Thyroid gland (tissue), 4 donors: ENCODE data around the gene APCDD1L.

Source experiments
- CTCF ChIP-seq, 6 experiments: fragments of 200-600 bp in 3 of 6; fragments of 450-650 bp in 3 of 6; sonication (generic) in 3 of 6; IDR thresholded peaks; one replicate each; pipeline ENCODE4 v1.5.1; 2016 to 2019; ENCODE audit warnings: antibody characterized with exemption in 6 of 6, mild to moderate bottlenecking in 2 of 6, inconsistent platforms in 1 of 6, moderate library complexity in 1 of 6
- POLR2A ChIP-seq, 2 donors: fragments of 450-650 bp; IDR thresholded peaks; one replicate each; pipeline ENCODE4 v1.6.1; 2017; ENCODE audit warnings: antibody characterized with exemption in 2 of 2, mild to moderate bottlenecking in 2 of 2, moderate library complexity in 1 of 2

GRCh38 chr20:58546416-58546711, 31.2 kb upstream of the APCDD1L start:
- TF ChIP-seq CTCF (IDR thresholded peaks at IDR 0.05) (no peak), POLR2A (IDR thresholded peaks at IDR 0.05) (no peak)
